Endothelial cell of umbilical vein (primary cell): ENCODE data around the gene PTH1R. TPM values are rescaled to one million over a fixed set of nuclear protein-coding genes. Genes with fewer than 3 reads are reported as not detected.

Experiments used
- BruUV-seq: library from RNA; stranded (reverse); fragments of 400-500 nt; replicated peaks from 2 replicates; lab custom pipeline; 2021; lab: Mats Ljungman, UMichigan
- CTCF ChIA-PET: fragments of 300-600, 350-600 bp; sonication (Branson Sonifier 250); formaldehyde crosslinking; loops from one replicate; lab custom pipeline; 2021; ENCODE audit warnings: antibody characterized with exemption, inconsistent platforms; lab: Charles Lee
- POLR2A ChIA-PET: fragments of 300-600, 350-600 bp; sonication (Branson Sonifier 250); formaldehyde crosslinking; loops from one replicate; lab custom pipeline; 2021; ENCODE audit warnings: antibody characterized with exemption, inconsistent platforms; lab: Charles Lee
- DNase-seq: peaks from one replicate; pipeline ENCODE4 v3.0.0-alpha.2; 2011; ENCODE audit warnings: low read depth, low spot score
- FAIRE-seq: peaks from 2 replicates; lab custom pipeline; 2011; peaks lifted over from hg19 to GRCh38; lab: Jason Lieb, UNC
- H2AFZ ChIP-seq: 2 replicates; pipeline ENCODE4 v1.6.0; 2012; ENCODE audit warnings: low read depth, low read length, control low read depth, inconsistent platforms
- H3K27ac ChIP-seq: 2 replicates; pipeline ENCODE4 v1.5.1; 2011; ENCODE audit warnings: low read depth, mild to moderate bottlenecking, control low read depth, low read length, moderate library complexity; ENCODE audit not compliant: insufficient read depth
- H3K27me3 ChIP-seq, 2 experiments: 2 replicates each; pipeline versions ENCODE4 v1.6.0 to v1.6.1; 2011; ENCODE audit warnings: low read length in 2 of 2, mixed read lengths in 1 of 2; ENCODE audit not compliant: control insufficient read depth in 2 of 2, insufficient read depth in 2 of 2
- H3K36me3 ChIP-seq, 2 experiments: 2 replicates in 1 of 2; 3 replicates in 1 of 2; pipeline ENCODE4 v1.5.1; 2011; ENCODE audit warnings: low read length in 2 of 2, mild to moderate bottlenecking in 1 of 2, moderate library complexity in 1 of 2; ENCODE audit not compliant: control insufficient read depth in 2 of 2, insufficient read depth in 2 of 2; ENCODE audit errors: extremely low read depth in 1 of 2
- H3K4me1 ChIP-seq: 3 replicates; pipeline ENCODE4 v1.5.1; 2011; ENCODE audit warnings: mild to moderate bottlenecking, low read length; ENCODE audit not compliant: control insufficient read depth, insufficient read depth; ENCODE audit errors: extremely low read depth
- H3K4me2 ChIP-seq: 2 replicates; pipeline ENCODE4 v1.6.1; 2011; ENCODE audit warnings: low read length, control low read depth, mixed read lengths; ENCODE audit not compliant: insufficient read depth
- H3K4me3 ChIP-seq, 3 experiments: fragments of 200-600 bp in 1 of 3; sonication (generic), shearing (Covaris generic) in 1 of 3; replicated peaks in 1 of 3; 2 replicates each; pipeline ENCODE4 v1.5.1; 2011 to 2016; ENCODE audit warnings: control low read depth in 3 of 3, low read length in 3 of 3, mild to moderate bottlenecking in 2 of 3, inconsistent platforms in 1 of 3, low read depth in 1 of 3, moderate library complexity in 1 of 3; ENCODE audit not compliant: insufficient read depth in 1 of 3
- H3K79me2 ChIP-seq: 2 replicates; pipeline ENCODE4 v1.6.0; 2012; ENCODE audit warnings: low read length, inconsistent platforms; ENCODE audit not compliant: control insufficient read depth, insufficient read depth
- H3K9ac ChIP-seq: replicated peaks from 2 replicates; pipeline ENCODE3; 2011; ENCODE audit warnings: low read length, control low read depth; ENCODE audit not compliant: insufficient read depth; ENCODE audit errors: extremely low read depth
- H3K9me1 ChIP-seq: replicated peaks from 3 replicates; pipeline ENCODE4 v1.6.0; 2011; ENCODE audit warnings: mild to moderate bottlenecking, low read length; ENCODE audit not compliant: control insufficient read depth, insufficient read depth; ENCODE audit errors: extremely low read depth
- H3K9me3 ChIP-seq: replicated peaks from 2 replicates; pipeline ENCODE4 v1.5.1; 2012; ENCODE audit warnings: low read length, inconsistent platforms; ENCODE audit not compliant: control insufficient read depth, insufficient read depth
- H4K20me1 ChIP-seq: replicated peaks from 2 replicates; pipeline ENCODE3; 2011; ENCODE audit warnings: mild to moderate bottlenecking, low read length; ENCODE audit not compliant: control insufficient read depth, insufficient read depth; ENCODE audit errors: extremely low read depth
- EZH2 ChIP-seq: IDR thresholded peaks from 2 replicates; pipeline ENCODE4 v1.6.1; 2012; ENCODE audit warnings: borderline replicate concordance, low read depth, mild to moderate bottlenecking, moderate library complexity, low read length, inconsistent platforms; ENCODE audit not compliant: severe bottlenecking
- FOS ChIP-seq: IDR thresholded peaks from 2 replicates; pipeline ENCODE4 v1.6.1; 2011; ENCODE audit warnings: mild to moderate bottlenecking, low read length, moderate library complexity, borderline replicate concordance; ENCODE audit not compliant: insufficient read depth
- GATA2 ChIP-seq: IDR thresholded peaks from 2 replicates; pipeline ENCODE4 v1.7.0; 2011; ENCODE audit warnings: low read depth, mild to moderate bottlenecking, moderate library complexity, mixed read lengths, low read length; ENCODE audit not compliant: insufficient read length, insufficient read depth
- JUN ChIP-seq: IDR thresholded peaks from 2 replicates; pipeline ENCODE4 v1.6.1; 2011; ENCODE audit warnings: borderline replicate concordance, low read depth; ENCODE audit not compliant: insufficient read length, insufficient read depth
- MYC ChIP-seq: IDR thresholded peaks from one replicate; pipeline ENCODE4 v1.6.1; 2011; ENCODE audit warnings: mild to moderate bottlenecking, low read depth, low read length
- POLR2A ChIP-seq: IDR thresholded peaks from 2 replicates; pipeline ENCODE4 v1.6.1; 2012; ENCODE audit warnings: low read depth, mild to moderate bottlenecking, control low read depth, low read length
- POLR2AphosphoS5 ChIP-seq: IDR thresholded peaks from 2 replicates; pipeline ENCODE4 v1.6.1; 2012; ENCODE audit warnings: low read depth, mild to moderate bottlenecking, control low read depth, low read length, moderate library complexity; ENCODE audit not compliant: insufficient read depth
- dilution Hi-C: fragments of 300-500 bp; cut with MboI; formaldehyde crosslinking; loops from one replicate; pipeline ENCODE4 v1.15.0; 2019; ENCODE audit warnings: low sequenced_read_pairs; ENCODE audit not compliant: extremely low pct_ligation_motif_present
- intact Hi-C: fragments of 100-400 bp; cut with micrococcal nuclease; formaldehyde crosslinking; loops from one replicate; pipeline ENCODE4 v1.10.0; 2022
- polyA plus RNA-seq, 4 experiments: library from polyadenylated mRNA; depleted of rRNA in 3 of 4; stranded (reverse) in 3 of 4; unstranded in 1 of 4; fragments of >200 nt; gene quantifications; 2 replicates each; pipeline versions ENCODE4 v1.2.1 to v1.2.3, GENCODE V29; 2011 to 2012; ENCODE audit warnings: missing spikeins in 1 of 4
- total RNA-seq: library from RNA; stranded (reverse); gene quantifications from 2 replicates; pipeline ENCODE4 v1.2.3, GENCODE V29; 2021
- TF ChIP-seq, protein P1 (sequence below), 2 donors: IDR thresholded peaks; 1 replicate in 1 of 2; 2 replicates in 1 of 2; pipeline ENCODE4 v1.5.1; 2011; ENCODE audit warnings: low read length in 2 of 2, mild to moderate bottlenecking in 2 of 2, moderate library complexity in 2 of 2, control low read depth in 1 of 2, inconsistent platforms in 1 of 2, low read depth in 1 of 2; ENCODE audit not compliant: insufficient read depth in 1 of 2; ENCODE audit errors: extremely low read depth in 1 of 2
- TF ChIP-seq, protein P2 (sequence below): IDR thresholded peaks from 2 replicates; pipeline ENCODE4 v1.6.1; 2011; ENCODE audit not compliant: insufficient read depth, insufficient read length

Gene PTH1R
- total and polyA plus RNA-seq, 2 donors (not counting 3 experiments of a cell fraction or from before 2014, with no cell fraction given): 0.08 to 0.46 TPM

DNA sequence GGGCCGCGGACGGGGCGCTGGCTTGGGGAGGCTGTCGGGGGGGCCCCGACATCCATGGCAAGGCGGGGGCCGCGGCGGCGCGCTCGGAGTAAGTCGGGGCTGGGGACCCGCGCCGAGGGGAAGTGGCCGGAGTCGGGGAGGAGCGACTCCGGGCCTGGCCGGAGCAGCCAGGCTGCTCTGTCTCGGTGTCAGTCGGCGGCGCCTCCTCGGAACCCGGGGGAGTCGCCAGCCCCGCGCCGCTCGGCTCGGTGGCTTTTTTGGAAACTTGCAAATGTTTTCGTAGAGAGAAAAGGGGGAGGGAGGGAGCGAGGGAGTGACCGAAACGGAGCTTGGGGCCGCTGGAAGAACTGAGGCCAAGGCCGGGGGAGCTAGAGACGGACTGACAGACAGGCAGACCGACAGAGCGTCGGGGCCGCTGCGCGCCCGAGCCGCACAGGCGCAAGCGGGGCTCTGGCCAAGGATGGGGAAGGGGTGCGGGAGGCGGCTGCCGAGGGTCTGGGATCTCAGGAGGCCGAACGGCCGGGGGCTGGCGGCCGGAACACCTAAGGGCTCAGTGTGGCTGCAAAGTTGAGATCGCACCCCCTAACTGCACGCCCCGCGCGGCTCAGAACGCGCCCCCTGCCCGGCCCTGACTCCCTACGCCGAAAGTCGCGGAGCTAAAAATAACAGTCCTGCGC, 5.0 kb downstream of the PTH1R start:
- Histone ChIP-seq H3K4me3 (peak overlapping the region; percentile 12 to 26 (median 21)), H3K9me3 (no peaks in the 10 kb centered on the region), H3K4me1 (no peaks in the 10 kb centered on the region), H3K9me1 (no peaks in the 10 kb centered on the region), H3K27me3 (peaks cover 32 to 44% of the 10 kb centered on the region in 2 experiments), H3K4me2 (peak overlapping the region; percentile 62), H3K9ac (no peak overlapping the region), H2AFZ (peak overlapping the region; percentile 69), H3K79me2 (no peaks in the 10 kb centered on the region), H3K27ac (no peak overlapping the region), H4K20me1 (no peaks in the 10 kb centered on the region), H3K36me3 (no peaks in the 10 kb centered on the region)
- intact Hi-C loops: loop anchor here (1.0 kb wide), 1 partner anchor 10 kb away; no protein-coding TSS in a partner anchor
- no peak for FAIRE-seq
- CTCF ChIA-PET: interaction anchor here (0.7 to 1.3 kb wide), 3 partner anchors 15 to 176 kb away, joined by 3 to 4 read pairs (median 4); no protein-coding TSS in a partner anchor
- dilution Hi-C loops: no loop called here
- POLR2A ChIA-PET: no interaction called here
- TF ChIP-seq POLR2A: no peak
- TF ChIP-seq JUN: no peak
- no peak for TF ChIP-seq FOS
- peak; percentile 91 for TF ChIP-seq EZH2
- DNase-seq: peak; percentile 26
- BruUV-seq: no TSS peak

DNA sequence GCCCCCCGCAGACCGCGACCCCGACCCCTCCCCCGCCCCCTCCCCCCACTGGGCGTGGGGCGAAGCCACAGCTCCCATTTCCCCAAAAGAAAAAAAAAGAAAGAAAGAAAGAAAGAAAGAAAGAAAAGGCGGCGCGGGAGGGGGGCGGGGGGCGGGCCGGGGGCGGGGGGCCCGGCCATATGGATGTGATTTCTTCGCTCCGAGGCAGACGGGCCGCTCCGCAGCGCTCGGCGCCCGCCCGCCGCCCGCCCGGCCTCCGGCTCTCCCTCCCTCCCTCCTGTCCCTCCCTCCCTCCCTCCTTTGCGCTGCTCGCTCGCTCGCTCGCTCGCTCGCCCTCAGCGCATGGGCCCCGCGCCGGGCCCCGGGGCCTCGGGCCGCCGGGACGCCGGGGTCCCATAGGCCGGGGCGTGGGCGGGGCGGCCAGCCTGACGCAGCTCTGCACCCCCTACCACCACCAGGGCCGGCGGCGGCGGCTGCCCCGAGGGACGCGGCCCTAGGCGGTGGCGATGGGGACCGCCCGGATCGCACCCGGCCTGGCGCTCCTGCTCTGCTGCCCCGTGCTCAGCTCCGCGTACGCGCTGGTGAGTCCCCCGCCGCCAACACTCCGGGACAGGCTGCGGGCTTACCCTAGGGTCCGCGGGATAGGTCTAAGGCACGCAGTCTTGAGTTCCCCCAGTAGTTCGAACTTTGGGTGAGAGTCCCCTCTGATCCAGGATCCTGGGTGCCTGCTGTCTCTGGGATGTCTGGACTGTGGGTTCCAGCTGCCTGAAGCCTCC, 5.7 kb downstream of the PTH1R start:
- dilution Hi-C loops: no loop called here
- POLR2A ChIA-PET: no interaction called here

More for the DNA sequence above, 5.7 kb downstream of the PTH1R start:
- Histone ChIP-seq H3K27ac (no peak overlapping the region), H3K36me3 (no peaks in the 10 kb centered on the region), H3K9me3 (no peaks in the 10 kb centered on the region), H3K4me1 (no peaks in the 10 kb centered on the region), H2AFZ (no peak overlapping the region), H3K79me2 (no peaks in the 10 kb centered on the region), H3K9me1 (no peaks in the 10 kb centered on the region), H3K9ac (no peak overlapping the region), H3K4me3 (peak overlapping the region in 1 of 3 experiments; percentile 21), H4K20me1 (no peaks in the 10 kb centered on the region), H3K4me2 (no peak overlapping the region), H3K27me3 (peaks cover 32 to 44% of the 10 kb centered on the region in 2 experiments)
- TF ChIP-seq GATA2: no peak
- TF ChIP-seq POLR2AphosphoS5: no peak
- no peak for TF ChIP-seq EZH2
- TF ChIP-seq POLR2A: no peak
- TF ChIP-seq, protein P1, sequence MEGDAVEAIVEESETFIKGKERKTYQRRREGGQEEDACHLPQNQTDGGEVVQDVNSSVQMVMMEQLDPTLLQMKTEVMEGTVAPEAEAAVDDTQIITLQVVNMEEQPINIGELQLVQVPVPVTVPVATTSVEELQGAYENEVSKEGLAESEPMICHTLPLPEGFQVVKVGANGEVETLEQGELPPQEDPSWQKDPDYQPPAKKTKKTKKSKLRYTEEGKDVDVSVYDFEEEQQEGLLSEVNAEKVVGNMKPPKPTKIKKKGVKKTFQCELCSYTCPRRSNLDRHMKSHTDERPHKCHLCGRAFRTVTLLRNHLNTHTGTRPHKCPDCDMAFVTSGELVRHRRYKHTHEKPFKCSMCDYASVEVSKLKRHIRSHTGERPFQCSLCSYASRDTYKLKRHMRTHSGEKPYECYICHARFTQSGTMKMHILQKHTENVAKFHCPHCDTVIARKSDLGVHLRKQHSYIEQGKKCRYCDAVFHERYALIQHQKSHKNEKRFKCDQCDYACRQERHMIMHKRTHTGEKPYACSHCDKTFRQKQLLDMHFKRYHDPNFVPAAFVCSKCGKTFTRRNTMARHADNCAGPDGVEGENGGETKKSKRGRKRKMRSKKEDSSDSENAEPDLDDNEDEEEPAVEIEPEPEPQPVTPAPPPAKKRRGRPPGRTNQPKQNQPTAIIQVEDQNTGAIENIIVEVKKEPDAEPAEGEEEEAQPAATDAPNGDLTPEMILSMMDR (IDR thresholded peaks at IDR 0.05; ENCODE audit: extremely low read depth in 1 of 2, insufficient read depth in 1 of 2, low read depth in 1 of 2, low read length in 2 of 2): no peak
- no peak for TF ChIP-seq FOS
- TF ChIP-seq, protein P2, sequence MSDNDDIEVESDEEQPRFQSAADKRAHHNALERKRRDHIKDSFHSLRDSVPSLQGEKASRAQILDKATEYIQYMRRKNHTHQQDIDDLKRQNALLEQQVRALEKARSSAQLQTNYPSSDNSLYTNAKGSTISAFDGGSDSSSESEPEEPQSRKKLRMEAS: no peak
- TF ChIP-seq MYC: no peak
- no peak for TF ChIP-seq JUN
- no TSS peak for BruUV-seq
- CTCF ChIA-PET: interaction anchor here (0.7 to 4.2 kb wide), 4 partner anchors 11 to 177 kb away, joined by 3 to 19 read pairs (median 4); no protein-coding TSS in a partner anchor
- FAIRE-seq: no peak
- no peak for DNase-seq
- intact Hi-C loops: no loop called here
